ENCODE measurements around the gene UGCG. TPM values are rescaled to one million over a fixed set of nuclear protein-coding genes. Genes with fewer than 3 reads are reported as not detected.

Gene UGCG
- total and polyA plus RNA-seq, 8 donors = 9.4 to 29.9 (median 13.7) TPM

DNA sequence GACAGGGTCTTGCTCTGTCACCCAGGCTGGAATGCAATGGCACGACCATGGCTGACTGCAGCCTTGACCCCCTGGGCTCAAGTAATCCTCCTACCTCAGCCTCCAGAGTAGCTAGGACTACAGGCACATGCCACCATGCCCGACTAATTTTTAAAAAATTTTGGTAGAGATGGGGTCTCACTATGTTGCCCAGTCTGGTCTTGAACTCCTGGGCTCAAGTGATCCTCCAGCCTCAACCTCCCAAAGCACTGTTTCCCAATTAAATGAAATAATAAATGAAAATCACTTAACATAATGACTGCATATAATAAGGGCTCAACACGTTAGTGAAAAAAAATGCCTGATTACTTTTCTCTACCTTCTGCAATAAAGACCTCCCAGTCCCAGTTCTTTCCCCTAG, 71.0 kb downstream of the UGCG start:
- Histone ChIP-seq H3K4me3 (no peak overlapping the region), H3K27me3 (no peaks in the 10 kb centered on the region), H3K4me1 (peaks cover 0 to 12% (median 0%) of the 10 kb centered on the region in 3 donors), H3K9me3 (no peaks in the 10 kb centered on the region), H3K36me3 (no peaks in the 10 kb centered on the region), H3K27ac (no peak overlapping the region)
- intact Hi-C loops (cut with DNase I) = no loop called here
- ATAC-seq (no peak), FAIRE-seq (no peak), DNase-seq (no peak)
- no peak for TF ChIP-seq CTCF (IDR thresholded peaks at IDR 0.05)
- WGBS, 2 donors = 90 to 92% methylated on average over 3 of the region's 3 CpGs

DNA sequence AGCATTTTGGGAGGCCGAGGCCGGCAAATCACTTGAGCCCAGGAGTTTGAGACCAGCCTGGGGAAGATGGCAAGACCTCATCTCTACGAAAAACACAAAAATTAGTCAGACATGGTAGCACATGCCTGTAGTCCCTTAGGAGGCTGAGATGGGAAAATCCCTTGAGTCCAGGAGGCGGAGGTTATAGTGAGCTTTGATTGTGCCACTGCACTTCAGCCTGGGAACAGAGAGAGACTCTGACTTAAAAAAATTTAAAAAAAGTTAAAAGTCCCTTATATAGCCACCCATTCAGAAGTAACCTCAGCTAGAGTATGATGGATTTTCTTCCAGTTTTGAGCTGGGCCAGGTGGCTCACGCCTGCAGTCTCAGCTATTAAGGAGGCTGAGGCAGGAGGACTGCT, 72.4 kb downstream of the UGCG start:
- no peak for DNase-seq
- no peak overlapping the region for H3K27ac ChIP-seq
- intact Hi-C loops (cut with DNase I) = no loop called here
- no peaks in the 10 kb centered on the region for H3K36me3 ChIP-seq
- no peaks in the 10 kb centered on the region for H3K27me3 ChIP-seq
- TF ChIP-seq CTCF (IDR thresholded peaks at IDR 0.05) = no peak
- peaks cover 0 to 21% (median 6%) of the 10 kb centered on the region in 3 donors for H3K4me1 ChIP-seq
- ATAC-seq = peak in 1 of 4 donors; percentile 12
- no peak overlapping the region for H3K4me3 ChIP-seq
- 94% methylated on average over 5 of the region's 5 CpGs for WGBS, 2 donors
- no peak for FAIRE-seq
- H3K9me3 ChIP-seq = no peaks in the 10 kb centered on the region

DNA sequence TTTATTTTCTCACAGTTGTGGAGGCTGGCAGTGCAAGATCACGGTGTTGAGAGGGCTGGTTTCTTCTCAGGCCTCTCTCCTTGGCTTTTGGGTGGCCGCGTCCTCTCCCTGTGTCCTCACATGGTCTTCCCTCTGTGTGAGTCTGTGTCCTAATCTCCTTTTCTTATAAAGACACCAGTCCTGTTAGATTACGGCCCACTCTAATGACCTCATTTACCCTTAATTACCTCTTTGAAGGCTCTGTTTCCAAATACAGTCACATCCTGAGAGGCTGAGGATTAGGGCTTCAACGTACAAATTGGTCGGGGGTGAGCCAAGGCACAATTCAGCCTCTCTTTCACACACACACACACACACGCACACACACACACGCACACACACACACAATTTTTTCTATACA, 73.0 kb downstream of the UGCG start:
- no peak overlapping the region for H3K4me3 ChIP-seq
- no peak overlapping the region for H3K27ac ChIP-seq
- no peaks in the 10 kb centered on the region for H3K27me3 ChIP-seq
- no peaks in the 10 kb centered on the region for H3K9me3 ChIP-seq
- intact Hi-C loops (cut with DNase I) = no loop called here
- H3K36me3 ChIP-seq = no peaks in the 10 kb centered on the region
- TF ChIP-seq CTCF (IDR thresholded peaks at IDR 0.05) = no peak
- no peak for ATAC-seq
- 80 to 81% methylated on average over 8 of the region's 8 CpGs for WGBS, 2 donors
- no peak for FAIRE-seq
- peaks cover 0 to 26% (median 11%) of the 10 kb centered on the region in 3 donors for H3K4me1 ChIP-seq
- DNase-seq = no peak

GRCh38 chr9:111970827-111971226, 74.2 kb downstream of the UGCG start:
- 97 to 100% methylated on average over 2 of the region's 2 CpGs for WGBS, 2 donors
- no peak for TF ChIP-seq CTCF (IDR thresholded peaks at IDR 0.05)
- H3K9me3 ChIP-seq = no peaks in the 10 kb centered on the region
- H3K27ac ChIP-seq = no peak overlapping the region
- no peak overlapping the region for H3K4me3 ChIP-seq
- DNase-seq = no peak
- H3K27me3 ChIP-seq = no peaks in the 10 kb centered on the region
- no peak for FAIRE-seq
- intact Hi-C loops (cut with DNase I) = no loop called here
- H3K36me3 ChIP-seq = no peaks in the 10 kb centered on the region
- peaks cover 0 to 26% (median 12%) of the 10 kb centered on the region in 3 donors for H3K4me1 ChIP-seq
- no peak for ATAC-seq

DNA sequence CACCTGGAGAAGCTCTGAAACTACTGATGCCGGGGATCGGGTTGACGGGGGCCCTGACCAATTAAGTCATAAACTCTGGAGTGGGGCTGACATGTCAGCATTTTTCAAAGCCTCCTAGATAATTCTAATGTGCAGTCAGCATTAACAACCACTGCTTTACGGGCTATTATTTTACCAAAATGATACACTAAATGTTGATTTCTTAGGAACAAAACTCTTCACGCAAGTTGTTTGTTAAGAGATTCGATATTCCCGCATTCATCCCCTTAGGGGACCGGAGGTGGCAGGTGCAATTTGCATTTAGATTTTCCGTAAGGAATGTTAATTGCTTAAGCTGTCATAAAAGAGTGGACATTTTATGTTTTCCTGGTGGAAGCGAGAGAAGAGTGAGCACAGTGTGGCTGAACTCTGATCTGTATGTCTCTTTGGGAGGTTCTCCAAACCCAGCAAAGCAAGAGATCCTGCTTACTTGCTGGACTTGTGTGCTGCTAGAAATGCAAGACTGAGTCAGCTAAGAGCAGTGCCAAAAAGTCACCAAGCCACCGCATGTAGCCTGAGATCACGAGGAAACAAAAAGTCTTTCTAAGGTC, 77.6 kb downstream of the UGCG start:
- no peak for FAIRE-seq
- no peak for TF ChIP-seq CTCF (IDR thresholded peaks at IDR 0.05)

More for the DNA sequence above, 77.6 kb downstream of the UGCG start:
- intact Hi-C loops (cut with DNase I) = no loop called here
- Histone ChIP-seq H3K4me1 (peaks cover 0 to 22% (median 12%) of the 10 kb centered on the region in 3 donors), H3K9me3 (no peaks in the 10 kb centered on the region), H3K4me3 (no peak overlapping the region), H3K27me3 (no peaks in the 10 kb centered on the region), H3K27ac (peak overlapping the region; percentile 27 to 83 (median 62)), H3K36me3 (no peaks in the 10 kb centered on the region)
- DNase-seq (peak in 4 of 6 donors; percentile 29 to 61 (median 44)), ATAC-seq (peak; percentile 76 to 85 (median 78))
- 35 to 54% methylated on average over 12 of the region's 12 CpGs for WGBS, 2 donors
